Natural killer cell treated with Interleukin-12 subunit alpha and Interleukin-12 subunit beta and Interleukin-15 and Interleukin-18, amount 100 ng/mL, for 72 hours (primary cell): ENCODE results near the gene PGRMC2. TPM values are rescaled to one million over a fixed set of nuclear protein-coding genes. Genes with fewer than 3 reads are reported as not detected.

ENCODE experiments used
- ATAC-seq, 2 donors: fragments of 150-1000 bp; cut with Tn5 transposase in 1 of 2; sonication (Bioruptor Pico), chemical (Tn5 transposase) in 1 of 2; 2 replicates each; pipeline ENCODE4 v1.10.0; 2021
- DNase-seq: peaks from one replicate; pipeline ENCODE4 v3.0.0; 2022; ENCODE audit warnings: low spot score
- H3K27ac Mint-ChIP-seq, 2 donors: 1 replicate in 1 of 2; 2 replicates in 1 of 2; pipeline ENCODE4 v1.8.0; 2022; ENCODE audit warnings: mixed read lengths in 2 of 2, mild to moderate bottlenecking in 1 of 2, moderate library complexity in 1 of 2
- H3K27me3 Mint-ChIP-seq, 2 donors: 1 replicate in 1 of 2; 2 replicates in 1 of 2; pipeline ENCODE4 v1.8.0; 2022; ENCODE audit warnings: mixed read lengths in 2 of 2
- H3K36me3 Mint-ChIP-seq: one replicate; pipeline ENCODE4 v1.8.0; 2022; ENCODE audit warnings: mixed read lengths
- H3K4me1 Mint-ChIP-seq, 2 donors: 1 replicate in 1 of 2; 2 replicates in 1 of 2; pipeline ENCODE4 v1.8.0; 2022; ENCODE audit warnings: low read depth in 2 of 2, mixed read lengths in 2 of 2, mild to moderate bottlenecking in 1 of 2
- H3K4me3 Mint-ChIP-seq: one replicate; pipeline ENCODE4 v1.8.0; 2022; ENCODE audit warnings: mixed read lengths
- H3K9me3 Mint-ChIP-seq: 2 replicates; pipeline ENCODE4 v1.8.0; 2022; ENCODE audit warnings: mixed read lengths
- total RNA-seq, 2 donors: library from RNA; stranded (reverse); gene quantifications; one replicate each; pipeline ENCODE4 v1.2.3, GENCODE V29; 2022

The PGRMC2 gene
- 10 to 100 TPM; 29.4 to 32.2 TPM for total RNA-seq

DNA sequence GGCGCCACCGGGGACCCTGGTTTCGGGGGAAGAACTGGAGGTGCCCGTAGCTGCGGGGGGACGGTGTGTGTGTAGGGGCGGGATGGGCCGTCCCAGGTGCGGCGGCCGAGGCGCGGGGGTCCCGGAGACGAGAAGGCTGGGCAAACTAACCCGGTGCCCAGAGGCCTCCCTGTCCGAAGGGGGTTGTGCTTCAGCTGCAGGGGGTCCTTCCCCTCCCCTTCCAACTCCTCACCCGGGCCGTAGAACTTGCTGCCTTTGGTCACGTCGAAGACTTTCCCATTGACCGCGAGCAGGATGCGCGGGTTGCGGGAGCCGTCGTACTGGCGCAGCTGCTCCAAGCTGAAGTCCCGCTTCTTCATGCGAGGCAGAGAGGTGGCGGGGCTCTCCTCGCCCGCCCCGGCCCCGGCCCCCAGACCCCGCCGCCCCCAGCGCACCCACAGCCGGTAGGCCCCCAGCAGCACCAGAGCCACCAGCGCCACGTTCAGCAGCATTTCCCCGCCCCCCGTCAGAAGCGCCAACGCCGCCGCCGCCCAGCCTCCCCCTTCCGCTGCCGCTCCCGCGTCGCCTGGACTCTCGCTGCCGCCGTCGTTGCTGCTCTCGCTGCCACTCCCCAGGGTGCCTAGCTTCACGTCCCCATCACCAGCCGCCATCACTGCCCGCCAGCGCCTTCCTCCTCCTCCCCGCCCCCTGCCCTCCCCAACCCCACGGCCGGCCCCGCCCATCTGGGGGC lies at the start of gene PGRMC2:
PGRMC2 (minus strand) TSS at position 673 of the 730 bp plus-strand sequence; CDS start at position 650, 23 bp downstream.
- no peak for ATAC-seq
- no peak for DNase-seq

DNA sequence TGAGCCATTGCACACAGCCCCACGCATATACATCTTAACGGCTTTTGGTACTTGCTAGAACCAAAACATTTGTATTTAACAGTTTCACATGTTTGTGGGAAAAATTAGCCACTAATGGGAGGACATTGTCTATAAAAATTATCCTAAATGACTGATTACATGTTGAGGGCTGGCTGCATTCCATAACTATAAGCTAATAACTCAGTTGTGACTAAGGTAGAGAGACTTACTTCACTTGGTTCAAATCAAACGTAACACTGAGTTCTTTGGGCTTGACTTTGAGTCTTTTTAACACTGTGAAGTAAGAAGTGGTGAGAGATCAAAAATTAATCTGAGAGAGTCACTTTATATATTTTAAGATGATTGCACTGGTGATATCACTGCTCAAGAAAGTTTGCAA lies 47.9 kb upstream of the PGRMC2 start:
- H3K36me3 Mint-ChIP-seq = no peaks in the 10 kb centered on the region
- no peaks in the 10 kb centered on the region for H3K4me1 Mint-ChIP-seq
- no peak overlapping the region for H3K4me3 Mint-ChIP-seq
- no peaks in the 10 kb centered on the region for H3K9me3 Mint-ChIP-seq
- ATAC-seq (no peak), DNase-seq (no peak)
- no peaks in the 10 kb centered on the region for H3K27me3 Mint-ChIP-seq
- no peak overlapping the region for H3K27ac Mint-ChIP-seq

More for the DNA sequence above, at the start of gene PGRMC2:
- Mint-ChIP-seq H3K9me3 (no peaks in the 10 kb centered on the region), H3K27ac (peak within 1 kb of the TSS; percentile 80 to 88), H3K4me3 (peak within 1 kb of the TSS; percentile 91), H3K36me3 (no peaks in the 10 kb centered on the region), H3K27me3 (no peaks in the 10 kb centered on the region), H3K4me1 (peaks cover 29 to 32% of the 10 kb centered on the region in 2 donors)

- Mint-ChIP-seq H3K36me3 (no peaks in the 10 kb centered on the region), H3K27me3 (no peaks in the 10 kb centered on the region), H3K9me3 (no peaks in the 10 kb centered on the region), H3K27ac (no peak overlapping the region), H3K4me3 (no peak overlapping the region), H3K4me1 (no peaks in the 10 kb centered on the region)
- DNase-seq (no peak), ATAC-seq (no peak)
These were observed 46.6 kb upstream of the PGRMC2 start for GRCh38 chr4:128334256-128334655.

GRCh38 chr4:128333309-128334018 lies 45.9 kb upstream of the PGRMC2 start:
- Mint-ChIP-seq H3K27ac (no peak overlapping the region), H3K4me1 (no peaks in the 10 kb centered on the region), H3K27me3 (no peaks in the 10 kb centered on the region), H3K9me3 (no peaks in the 10 kb centered on the region), H3K36me3 (no peaks in the 10 kb centered on the region), H3K4me3 (no peak overlapping the region)
- DNase-seq (no peak), ATAC-seq (no peak)

DNA sequence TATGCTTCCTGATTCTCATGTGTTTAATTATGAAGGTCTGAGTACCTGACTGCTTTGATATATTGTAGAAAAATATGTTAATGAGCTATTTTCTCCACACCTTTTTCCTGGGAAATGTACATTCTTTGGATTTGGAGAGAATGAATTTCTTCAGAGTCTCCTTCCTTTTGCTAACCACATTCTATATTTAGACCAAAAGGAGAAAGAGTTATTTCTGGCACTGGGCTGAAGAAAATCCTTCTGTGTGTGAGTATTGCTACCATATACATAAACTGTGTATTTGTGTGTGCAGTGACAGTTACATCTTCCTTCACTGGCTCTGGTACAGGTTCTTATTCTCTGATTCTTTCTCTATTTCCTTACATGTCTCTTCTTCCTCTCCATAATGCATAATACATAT lies 44.5 kb upstream of the PGRMC2 start:
- Mint-ChIP-seq H3K27ac (no peak overlapping the region), H3K27me3 (no peaks in the 10 kb centered on the region), H3K36me3 (no peaks in the 10 kb centered on the region), H3K4me3 (no peak overlapping the region), H3K9me3 (no peaks in the 10 kb centered on the region), H3K4me1 (no peaks in the 10 kb centered on the region)
- ATAC-seq (no peak), DNase-seq (no peak)

DNA sequence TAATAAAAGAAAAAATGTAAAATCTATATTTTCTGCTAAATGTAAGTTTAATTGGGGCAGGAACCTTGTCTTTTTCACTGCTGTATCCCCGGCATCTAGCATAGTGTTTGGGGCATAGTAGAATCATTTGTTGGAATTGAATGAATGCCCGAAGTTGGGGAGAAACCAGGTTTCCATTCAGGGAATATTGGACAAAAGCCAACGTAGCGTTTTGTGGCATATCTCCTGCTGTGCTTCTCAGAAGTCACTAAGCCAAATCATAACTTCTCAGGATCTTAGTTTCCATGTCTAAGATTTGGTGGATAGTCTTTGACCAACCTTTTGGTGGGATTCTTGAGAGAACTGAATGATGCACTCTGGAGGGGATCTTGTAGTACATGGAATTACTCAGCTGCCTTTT lies 42.0 kb upstream of the PGRMC2 start:
- no peak for ATAC-seq
- H3K9me3 Mint-ChIP-seq = no peaks in the 10 kb centered on the region

DNA sequence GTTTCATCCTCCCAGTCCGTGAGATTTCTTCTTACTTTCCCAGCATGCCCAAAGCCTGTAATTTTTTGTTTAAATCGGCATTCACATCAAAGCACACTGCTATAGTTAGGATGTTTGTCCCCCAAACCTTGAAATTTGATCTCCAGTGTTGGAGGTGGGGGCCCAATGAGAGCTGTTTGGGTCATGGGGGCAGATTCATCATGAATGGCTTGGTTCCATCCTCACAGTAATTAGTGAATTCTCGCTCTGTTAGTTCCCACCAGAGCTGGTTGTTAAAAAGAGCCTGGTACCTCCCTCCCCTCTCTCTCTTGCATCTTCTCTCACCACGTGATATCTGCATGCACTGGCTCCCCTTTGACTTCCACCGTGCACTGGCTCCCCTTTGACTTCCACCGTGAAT lies 40.5 kb upstream of the PGRMC2 start:
- ATAC-seq = no peak
- H3K27ac Mint-ChIP-seq = no peak overlapping the region

More for the DNA sequence above, 42.0 kb upstream of the PGRMC2 start:
- Mint-ChIP-seq H3K36me3 (no peaks in the 10 kb centered on the region), H3K4me1 (no peaks in the 10 kb centered on the region), H3K27ac (no peak overlapping the region), H3K4me3 (no peak overlapping the region), H3K27me3 (no peaks in the 10 kb centered on the region)
- DNase-seq = no peak

DNA sequence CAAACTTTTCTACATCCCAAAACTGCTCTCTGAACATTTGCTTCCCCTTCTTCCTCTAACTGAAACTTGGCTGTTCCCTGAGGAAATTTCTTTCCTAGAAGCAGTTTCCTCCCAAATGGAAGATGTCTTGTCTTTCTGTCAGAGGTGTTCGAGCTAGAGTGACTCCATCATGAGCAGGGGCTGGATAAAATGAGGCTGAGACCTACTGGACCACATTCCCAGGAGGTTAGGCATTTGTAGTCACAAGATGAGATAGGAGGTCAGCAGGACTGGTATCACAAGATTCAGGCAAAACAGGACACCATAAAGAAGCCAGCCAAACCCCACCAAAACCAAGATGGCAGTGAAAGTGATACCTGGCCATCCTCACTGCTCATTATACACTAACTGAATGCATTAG lies 35.8 kb upstream of the PGRMC2 start:
- DNase-seq = no peak
- no peak overlapping the region for H3K4me3 Mint-ChIP-seq
- no peaks in the 10 kb centered on the region for H3K9me3 Mint-ChIP-seq
- H3K36me3 Mint-ChIP-seq = no peaks in the 10 kb centered on the region
- H3K4me1 Mint-ChIP-seq = no peaks in the 10 kb centered on the region
- H3K27ac Mint-ChIP-seq = no peak overlapping the region
- no peak for ATAC-seq
- no peaks in the 10 kb centered on the region for H3K27me3 Mint-ChIP-seq

More for the DNA sequence above, 40.5 kb upstream of the PGRMC2 start:
- Mint-ChIP-seq H3K4me3 (no peak overlapping the region), H3K9me3 (no peaks in the 10 kb centered on the region), H3K36me3 (no peaks in the 10 kb centered on the region), H3K4me1 (no peaks in the 10 kb centered on the region), H3K27me3 (no peaks in the 10 kb centered on the region)
- no peak for DNase-seq

GRCh38 chr4:128322986-128323385 lies 35.4 kb upstream of the PGRMC2 start:
- H3K4me3 Mint-ChIP-seq = no peak overlapping the region
- no peaks in the 10 kb centered on the region for H3K4me1 Mint-ChIP-seq
- H3K9me3 Mint-ChIP-seq = no peaks in the 10 kb centered on the region
- ATAC-seq = no peak
- DNase-seq = no peak
- H3K27me3 Mint-ChIP-seq = no peaks in the 10 kb centered on the region
- H3K27ac Mint-ChIP-seq = no peak overlapping the region
- H3K36me3 Mint-ChIP-seq = no peaks in the 10 kb centered on the region

DNA sequence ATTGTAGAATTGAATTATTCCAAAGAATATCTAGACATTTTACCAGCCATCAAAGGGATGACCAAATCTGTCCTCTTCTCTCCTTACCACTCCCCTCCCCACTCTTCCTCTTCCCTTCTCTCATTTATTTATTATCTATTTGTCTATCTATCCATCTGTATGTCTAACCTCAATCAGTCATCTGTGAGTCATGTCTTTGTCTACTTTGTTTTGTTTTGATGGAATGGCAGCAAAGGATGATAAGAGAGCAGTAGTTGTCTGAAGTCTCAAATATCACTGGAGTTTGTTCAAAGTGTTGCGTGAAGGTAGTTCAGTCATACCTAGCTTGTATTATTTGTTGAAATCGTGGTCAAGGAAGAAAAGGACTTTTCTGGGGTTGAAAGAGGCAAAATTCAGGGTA lies 34.7 kb upstream of the PGRMC2 start:
- Mint-ChIP-seq H3K27ac (no peak overlapping the region), H3K36me3 (no peaks in the 10 kb centered on the region), H3K4me3 (no peak overlapping the region), H3K27me3 (no peaks in the 10 kb centered on the region), H3K9me3 (no peaks in the 10 kb centered on the region), H3K4me1 (no peaks in the 10 kb centered on the region)
- ATAC-seq = no peak
- DNase-seq = no peak

DNA sequence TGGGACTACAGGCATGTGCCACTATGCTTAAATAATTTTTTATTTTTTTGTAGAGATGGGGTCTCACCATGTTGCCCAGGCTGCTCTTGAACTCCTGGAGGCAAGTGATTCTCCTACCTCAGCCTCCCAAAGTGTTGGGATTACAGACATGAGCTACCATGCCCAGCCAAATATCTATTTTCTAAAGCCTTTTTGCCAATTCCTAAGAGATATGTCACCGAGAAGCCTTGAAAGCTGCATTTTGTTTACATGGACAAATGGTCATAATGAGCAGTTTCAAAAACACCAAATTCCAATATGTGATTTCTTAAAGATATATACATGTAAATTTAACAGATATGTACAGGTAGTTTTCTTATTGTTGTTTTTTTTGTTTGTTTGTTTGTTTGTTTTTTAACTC lies 33.0 kb upstream of the PGRMC2 start:
- Mint-ChIP-seq H3K36me3 (no peaks in the 10 kb centered on the region), H3K4me3 (no peak overlapping the region), H3K9me3 (no peaks in the 10 kb centered on the region), H3K27ac (no peak overlapping the region), H3K27me3 (no peaks in the 10 kb centered on the region), H3K4me1 (no peaks in the 10 kb centered on the region)
- ATAC-seq = no peak
- no peak for DNase-seq

GRCh38 chr4:128315756-128316520 lies 28.3 kb upstream of the PGRMC2 start:
- Mint-ChIP-seq H3K27ac (no peak overlapping the region), H3K9me3 (no peaks in the 10 kb centered on the region), H3K4me1 (no peaks in the 10 kb centered on the region), H3K27me3 (no peaks in the 10 kb centered on the region), H3K36me3 (no peaks in the 10 kb centered on the region), H3K4me3 (no peak overlapping the region)
- no peak for DNase-seq
- ATAC-seq = no peak

GRCh38 chr4:128311659-128312403 lies 24.2 kb upstream of the PGRMC2 start:
- ATAC-seq (no peak), DNase-seq (no peak)
- no peak overlapping the region for H3K27ac Mint-ChIP-seq
- H3K9me3 Mint-ChIP-seq = no peaks in the 10 kb centered on the region
- H3K27me3 Mint-ChIP-seq = no peaks in the 10 kb centered on the region
- no peak overlapping the region for H3K4me3 Mint-ChIP-seq
- H3K4me1 Mint-ChIP-seq = no peaks in the 10 kb centered on the region
- H3K36me3 Mint-ChIP-seq = no peaks in the 10 kb centered on the region
